Hepatocyte (in vitro differentiated cells): Measurements from ENCODE around the gene PTGES.

ENCODE experiments used
- CTCF ChIP-seq: fragments of 200-600 bp; sonication (generic); IDR thresholded peaks from 2 replicates; pipeline ENCODE4 v1.5.1; 2016; ENCODE audit warnings: antibody characterized with exemption, mild to moderate bottlenecking; ENCODE audit not compliant: poor library complexity
- EZH2 ChIP-seq: fragments of 200-600 bp; sonication (generic); IDR thresholded peaks from 2 replicates; pipeline ENCODE4 v1.6.1; 2016; ENCODE audit warnings: antibody characterized with exemption, mild to moderate bottlenecking, borderline replicate concordance
- EZH2phosphoT487 ChIP-seq: fragments of 200-600 bp; sonication (generic); IDR thresholded peaks from one replicate; pipeline ENCODE4 v1.6.1; 2018; ENCODE audit warnings: antibody characterized with exemption, mild to moderate bottlenecking, low read depth, moderate library complexity; ENCODE audit not compliant: unreplicated experiment, severe bottlenecking

DNA sequence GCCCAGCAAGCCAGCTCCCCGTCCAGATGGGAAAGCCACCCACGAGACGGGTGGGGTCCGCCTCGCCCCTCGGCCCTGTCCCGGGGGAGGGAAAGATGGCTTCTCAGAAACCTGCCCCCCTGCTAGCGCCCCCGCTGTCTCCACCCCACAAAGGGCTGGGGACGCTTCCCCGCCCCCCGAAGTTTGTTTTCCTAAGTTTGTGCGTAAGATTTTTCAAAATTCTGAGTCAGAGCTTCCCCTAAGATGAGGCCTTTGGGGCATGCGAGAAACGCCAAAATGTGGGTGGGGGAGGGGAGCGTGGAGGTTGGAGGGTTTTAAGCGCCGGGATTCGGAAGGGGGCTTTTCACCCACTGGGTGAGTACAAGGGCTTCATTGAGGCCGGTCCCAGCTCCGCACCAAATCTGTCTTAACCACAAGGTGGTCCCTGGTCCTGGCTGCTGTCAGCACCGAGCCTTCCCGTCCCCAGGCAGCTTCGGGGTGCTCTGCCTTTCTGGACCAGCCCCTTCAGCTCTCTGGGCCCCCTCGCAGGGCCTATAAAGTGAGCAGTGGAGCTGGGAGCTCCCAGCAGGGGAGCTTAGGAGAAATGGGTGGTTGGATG lies 55.1 kb downstream of the PTGES start:
- no peak for TF ChIP-seq CTCF
- TF ChIP-seq EZH2phosphoT487, result no peak
- TF ChIP-seq EZH2, result no peak
